Esophagus squamous epithelium (tissue), 4 donors: Measurements from ENCODE around the gene GRIN1.

Source experiments
- CTCF ChIP-seq, 6 experiments: fragments of 450-650 bp in 4 of 6; fragments of 200-600 bp in 2 of 6; sonication (generic) in 2 of 6; IDR thresholded peaks; one replicate each; pipeline ENCODE4 v1.5.1; 2016 to 2019; ENCODE audit warnings: antibody characterized with exemption in 6 of 6, mild to moderate bottlenecking in 4 of 6, moderate library complexity in 4 of 6
- POLR2A ChIP-seq, 4 donors: fragments of 450-650 bp; IDR thresholded peaks; one replicate each; pipeline ENCODE4 v1.6.1; 2017; ENCODE audit warnings: antibody characterized with exemption in 4 of 4, mild to moderate bottlenecking in 4 of 4, moderate library complexity in 3 of 4

- peak in 2 of 6 experiments; percentile 10 to 23 for TF ChIP-seq CTCF (IDR thresholded peaks at IDR 0.05)
- peak in 2 of 4 donors; percentile 40 to 41 for TF ChIP-seq POLR2A (IDR thresholded peaks at IDR 0.05)
These were observed 24.2 kb upstream of the GRIN1 start, which contains the start of gene DPP7 for GRCh38 chr9:137114613-137115393.
